Kidney (tissue), 14 donors: ENCODE measurements around the gene KLHL22. TPM values are rescaled to one million over a fixed set of nuclear protein-coding genes. Genes with fewer than 3 reads are reported as not detected.

Source experiments
- DNase-seq, 5 donors: peaks; one replicate each; pipeline ENCODE4 v3.0.0-alpha.2; 2013 to 2020
- FAIRE-seq: peaks from 2 replicates; lab custom pipeline; 2012; peaks lifted over from hg19 to GRCh38; lab: Jason Lieb, UNC
- H3K27ac ChIP-seq, 2 donors: one replicate each; pipeline ENCODE4 v1.7.0; 2013; ENCODE audit warnings: low read depth in 2 of 2, low read length in 2 of 2, inconsistent platforms in 1 of 2
- H3K27me3 ChIP-seq: one replicate; pipeline ENCODE4 v1.7.1; 2013; ENCODE audit warnings: low read length, inconsistent platforms; ENCODE audit not compliant: control insufficient read depth, insufficient read depth
- H3K36me3 ChIP-seq, 3 donors: one replicate each; pipeline versions ENCODE4 v1.7.0 to v1.7.1; 2013; ENCODE audit warnings: low read length in 3 of 3, control low read depth in 1 of 3, inconsistent platforms in 1 of 3; ENCODE audit not compliant: insufficient read depth in 3 of 3, control insufficient read depth in 2 of 3
- H3K4me1 ChIP-seq, 3 donors: one replicate each; pipeline versions ENCODE4 v1.7.0 to v1.7.1; 2013; ENCODE audit warnings: low read length in 3 of 3, inconsistent platforms in 1 of 3, low read depth in 1 of 3; ENCODE audit not compliant: control insufficient read depth in 2 of 3, insufficient read depth in 2 of 3
- H3K4me3 ChIP-seq, 3 donors: one replicate each; pipeline versions ENCODE4 v1.7.0 to v1.8.1; 2013; ENCODE audit warnings: low read length in 3 of 3, control low read depth in 1 of 3, inconsistent platforms in 1 of 3
- H3K9ac ChIP-seq, 3 donors: one replicate each; pipeline versions ENCODE4 v1.7.0 to v1.7.1; 2013; ENCODE audit warnings: low read length in 3 of 3, control low read depth in 1 of 3, inconsistent platforms in 1 of 3
- H3K9me3 ChIP-seq, 3 donors: one replicate each; pipeline versions ENCODE4 v1.7.0 to v1.7.1; 2013; ENCODE audit warnings: low read length in 3 of 3, control low read depth in 1 of 3, inconsistent platforms in 1 of 3; ENCODE audit not compliant: control insufficient read depth in 2 of 3, insufficient read depth in 1 of 3
- CTCF ChIP-seq: IDR thresholded peaks from 3 replicates; pipeline ENCODE4 v1.5.1; 2012; ENCODE audit warnings: mild to moderate bottlenecking, moderate library complexity, borderline replicate concordance; ENCODE audit not compliant: insufficient read depth; ENCODE audit errors: extremely low read depth
- intact Hi-C: fragments of 100-400 bp; cut with DNase I; formaldehyde crosslinking; loops from one replicate; pipeline ENCODE4 v1.11.1; 2022
- polyA plus RNA-seq: library from polyadenylated mRNA; stranded (reverse); fragments of 350-450 nt; fragmentation: Illumina TruSeq; extraction: RNeasy Lipid Tissue Mini Kit (QIAGEN cat#74804); gene quantifications from one replicate; pipeline ENCODE4 v1.2.3, GENCODE V29; 2014; ENCODE audit warnings: low read depth, low replicate concordance; ENCODE audit not compliant: insufficient read depth
- total RNA-seq: library from RNA; stranded (reverse); fragmentation: NEBNext Ultra II Directional; extraction: Animal tissue kit (Norgen Biotek cat#: 25700); gene quantifications from one replicate; pipeline ENCODE4 v1.2.1, GENCODE V29; 2021
- donor health status: control.
- donor health status: control.
- donor health status: control.
- donor health status: control.
- donor health status: control.
- donor health status: DM: yes; HTN: yes; CAD: no.
- donor health status: Normal renal cell carcinoma (clear cell type).

Gene KLHL22
- total and polyA plus RNA-seq, 2 donors from 2014 or later, result 22.4 to 24.3 TPM

- no peaks in the 10 kb centered on the region for H3K27me3 ChIP-seq
- H3K36me3 ChIP-seq, result peaks cover 2 to 11% (median 3%) of the 10 kb centered on the region in 3 donors
- H3K9me3 ChIP-seq, result no peaks in the 10 kb centered on the region
- H3K4me3 ChIP-seq, result no peak overlapping the region
- DNase-seq (no peak), FAIRE-seq (no peak)
- H3K27ac ChIP-seq, result no peak overlapping the region
- H3K4me1 ChIP-seq, result peaks cover 0 to 22% (median 21%) of the 10 kb centered on the region in 3 donors
- no peak for TF ChIP-seq CTCF
- no peak overlapping the region for H3K9ac ChIP-seq
- intact Hi-C loops, result no loop called here
Measured at GRCh38 chr22:20536590-20537324, 41.2 kb upstream of the KLHL22 start.

GRCh38 chr22:20533879-20534265 lies 38.3 kb upstream of the KLHL22 start:
- intact Hi-C loops, result no loop called here
- DNase-seq (no peak), FAIRE-seq (no peak)
- H3K27me3 ChIP-seq, result no peaks in the 10 kb centered on the region
- no peaks in the 10 kb centered on the region for H3K9me3 ChIP-seq
- no peak for TF ChIP-seq CTCF
- H3K4me3 ChIP-seq, result no peak overlapping the region
- H3K4me1 ChIP-seq, result peaks cover 0 to 39% (median 34%) of the 10 kb centered on the region in 3 donors
- H3K27ac ChIP-seq, result no peak overlapping the region
- no peak overlapping the region for H3K9ac ChIP-seq
- peaks cover 0 to 7% (median 2%) of the 10 kb centered on the region in 3 donors for H3K36me3 ChIP-seq

- H3K27me3 ChIP-seq, result no peaks in the 10 kb centered on the region
- no peak for FAIRE-seq
- H3K9me3 ChIP-seq, result no peaks in the 10 kb centered on the region
- H3K27ac ChIP-seq, result peak overlapping the region in 1 of 2 donors; percentile 53
- H3K4me1 ChIP-seq, result peaks cover 0 to 39% (median 34%) of the 10 kb centered on the region in 3 donors
- no peak overlapping the region for H3K4me3 ChIP-seq
- no peak overlapping the region for H3K9ac ChIP-seq
- no peak for TF ChIP-seq CTCF
- intact Hi-C loops, result no loop called here
- H3K36me3 ChIP-seq, result peaks cover 0 to 11% (median 2%) of the 10 kb centered on the region in 3 donors
- DNase-seq, result no peak
Measured at GRCh38 chr22:20533095-20533878, 37.7 kb upstream of the KLHL22 start.
